ENCODE data around the gene GAST.

GRCh38 chr17:41734139-41734948, 22.2 kb downstream of the GAST start, which contains the start of gene HAP1:
- TF ChIP-seq CTCF (IDR thresholded peaks at IDR 0.05; ENCODE audit: low read length) (no peak), EZH2 (IDR thresholded peaks at IDR 0.05; ENCODE audit: borderline replicate concordance, low read length) (no peak)

Measured in OCI-LY1 (cell line).